ENCODE measurements around the gene ZCCHC3.

The ZCCHC3 gene

GRCh38 chr20:284172-284571 is 13.2 kb upstream of the ZCCHC3 start:
- no peak for DNase-seq (ENCODE audit: low read depth in 2 of 2)

GRCh38 chr20:286508-286907 is 10.9 kb upstream of the ZCCHC3 start:
- DNase-seq (ENCODE audit: low read depth in 2 of 2): no peak

DNA sequence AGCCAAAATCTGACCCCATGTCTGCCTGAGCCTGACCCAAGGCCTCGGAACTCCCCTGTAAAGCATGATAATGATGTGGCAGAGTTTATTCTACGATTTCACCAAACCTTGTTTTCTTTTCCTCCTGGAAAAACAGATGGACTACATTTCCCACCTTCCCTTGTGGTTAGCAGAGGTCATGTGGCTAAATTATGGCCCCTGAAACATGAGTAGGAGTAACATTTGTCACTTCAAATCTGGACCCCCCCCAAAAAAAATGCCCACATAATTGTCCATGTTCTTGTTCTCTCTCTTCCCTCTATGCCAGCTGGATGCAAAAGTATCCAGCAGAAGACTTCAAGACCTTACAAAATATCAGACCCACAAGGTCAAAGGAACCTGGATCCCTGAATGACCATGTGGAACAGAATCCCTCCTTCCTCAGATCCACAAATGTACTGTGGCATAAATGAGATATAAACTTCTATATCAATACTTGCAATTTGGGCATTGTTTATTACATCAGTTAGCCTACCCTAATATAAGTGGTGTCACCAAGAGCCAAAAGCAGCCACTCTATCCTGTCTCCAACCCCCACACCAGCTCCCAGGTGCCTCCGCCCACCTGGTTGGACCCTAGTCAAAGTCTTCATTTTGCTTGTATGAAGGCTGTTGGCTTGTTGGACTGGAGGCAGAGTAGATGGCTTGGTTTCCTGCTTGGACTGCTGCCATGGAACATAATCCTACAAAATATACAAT is 8.2 kb upstream of the ZCCHC3 start:
- no peak for DNase-seq (ENCODE audit: low read depth in 2 of 2)

GRCh38 chr20:289693-290083 is 7.7 kb upstream of the ZCCHC3 start:
- DNase-seq (ENCODE audit: low read depth in 2 of 2): no peak

- peak; percentile 81 to 84 for DNase-seq (ENCODE audit: low read depth in 2 of 2)
These were observed 7.1 kb upstream of the ZCCHC3 start, which contains the start of gene C20orf96 for GRCh38 chr20:290084-290831. Gene C20orf96 (minus strand): TSS chr20:290750. CDS start chr20:290610, 140 bp downstream.

DNA sequence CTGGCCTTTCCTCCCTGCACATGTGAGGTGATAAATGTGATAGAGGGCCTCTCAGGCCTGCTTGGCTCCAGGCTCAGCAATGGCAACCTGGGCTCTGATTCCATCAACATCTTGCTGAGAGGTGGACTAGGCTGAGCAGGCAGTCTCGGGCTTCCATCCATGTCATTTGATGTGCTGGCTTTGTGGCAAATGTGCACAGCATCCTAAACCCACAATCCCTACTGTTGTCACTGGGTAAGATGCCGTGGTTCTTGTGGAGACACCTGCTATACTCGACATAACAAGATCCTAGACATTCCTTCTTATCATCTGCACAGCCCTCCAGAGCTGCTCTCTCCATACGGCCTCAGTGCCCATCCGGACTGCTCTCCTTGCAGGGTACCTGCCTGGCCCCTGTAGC is 2.8 kb upstream of the ZCCHC3 start:
- no peak for DNase-seq (ENCODE audit: low read depth in 2 of 2)

- no peak for DNase-seq (ENCODE audit: low read depth in 2 of 2)
These were observed 1.6 kb upstream of the ZCCHC3 start for GRCh38 chr20:295804-296203.

GRCh38 chr20:297925-298775 is 780 bp downstream of the ZCCHC3 start:
- DNase-seq (ENCODE audit: low read depth in 2 of 2): peak; percentile 30 to 41

DNA sequence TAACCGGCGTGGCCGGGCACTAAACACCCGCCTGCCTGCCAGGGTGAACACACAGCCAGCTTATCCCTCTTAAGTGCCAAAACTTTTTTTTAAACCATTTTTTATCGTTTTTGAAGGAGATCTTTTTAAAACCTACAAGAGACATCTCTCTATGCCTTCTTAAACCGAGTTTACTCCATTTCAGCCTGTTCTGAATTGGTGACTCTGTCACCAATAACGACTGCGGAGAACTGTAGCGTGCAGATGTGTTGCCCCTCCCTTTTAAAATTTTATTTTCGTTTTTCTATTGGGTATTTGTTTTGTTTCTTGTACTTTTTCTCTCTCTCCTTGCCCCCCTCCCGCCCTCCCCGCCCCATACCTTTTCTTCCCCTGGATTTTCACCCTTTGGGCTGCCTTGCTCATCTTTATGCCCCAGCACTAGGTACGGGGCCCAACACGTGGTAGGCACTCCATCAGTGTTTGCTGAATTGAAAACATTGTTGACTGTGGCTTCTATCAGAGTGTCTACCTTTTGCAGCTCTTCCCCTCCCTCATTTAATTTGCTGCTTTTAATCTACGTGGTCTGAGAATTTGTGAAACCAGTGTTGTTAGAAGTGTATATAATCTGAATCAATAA is 1.5 kb downstream of the ZCCHC3 start:
- DNase-seq (ENCODE audit: low read depth in 2 of 2): no peak

DNA sequence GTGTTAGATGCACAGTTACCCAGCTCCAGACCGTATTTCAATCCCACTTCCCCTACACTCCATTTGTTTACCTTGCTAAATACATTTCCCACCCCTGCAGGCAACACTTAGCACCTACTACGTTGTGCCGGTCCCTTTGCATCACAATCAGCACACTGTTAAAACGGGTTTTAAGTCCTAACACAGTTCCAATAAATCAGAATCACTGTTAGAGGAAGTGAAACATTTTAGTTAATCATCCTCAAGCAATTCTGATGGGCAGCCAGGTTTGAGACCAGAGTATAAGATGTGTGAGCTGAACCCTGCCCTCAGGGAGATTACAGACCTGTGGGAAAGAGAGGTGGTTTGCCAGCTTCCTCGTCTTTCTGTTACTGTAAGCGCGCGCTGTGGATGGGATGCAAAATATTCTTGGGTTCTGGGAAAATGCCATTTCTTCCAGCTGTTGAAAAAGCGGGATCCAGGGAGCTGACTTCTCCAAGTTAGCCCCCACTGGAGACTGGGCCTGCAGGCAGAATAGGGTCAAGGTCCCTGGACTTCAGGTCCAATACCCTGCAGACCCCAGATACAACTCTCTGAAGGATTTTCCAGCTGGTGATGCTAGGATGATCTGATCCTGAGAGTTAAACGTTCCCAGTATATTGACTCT is 3.1 kb downstream of the ZCCHC3 start:
- DNase-seq (ENCODE audit: low read depth in 2 of 2): no peak

- DNase-seq (ENCODE audit: low read depth in 2 of 2): no peak
These were observed 4.8 kb downstream of the ZCCHC3 start for GRCh38 chr20:301886-302848.

- no peak for DNase-seq (ENCODE audit: low read depth in 2 of 2)
These were observed 8.4 kb downstream of the ZCCHC3 start for GRCh38 chr20:305745-306144.

DNA sequence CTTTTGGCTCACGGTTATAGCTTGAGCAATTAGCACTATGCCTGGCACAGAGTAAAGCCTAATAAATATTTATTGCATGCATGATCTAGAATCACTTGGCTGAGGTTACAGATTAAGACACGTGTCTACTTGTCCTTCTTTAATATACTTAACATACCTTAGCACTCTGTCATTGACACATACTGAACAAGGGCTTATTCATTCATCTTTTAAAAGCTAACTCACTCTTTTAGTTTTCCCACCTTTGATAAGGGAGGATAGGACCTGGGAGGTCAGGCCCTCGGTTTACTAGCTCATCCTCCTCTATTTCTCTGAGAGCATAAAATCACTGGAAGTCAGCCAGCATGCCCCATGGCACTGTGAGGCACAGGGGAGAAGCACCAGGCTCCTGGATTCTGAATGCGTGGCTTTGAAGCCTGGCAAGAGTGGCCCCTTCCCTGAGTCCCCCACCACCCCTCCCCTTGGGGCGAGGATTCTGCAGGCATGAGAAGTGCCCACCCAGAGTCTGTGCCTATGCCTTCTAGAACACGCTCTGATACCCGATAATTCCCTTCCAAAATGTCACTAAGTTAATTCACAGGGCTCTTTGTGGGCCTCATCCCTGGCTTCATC is 11.2 kb downstream of the ZCCHC3 start:
- no peak for DNase-seq (ENCODE audit: low read depth in 2 of 2)

GRCh38 chr20:309306-309840 is 12.0 kb downstream of the ZCCHC3 start:
- DNase-seq (ENCODE audit: low read depth in 2 of 2): no peak

- peak; percentile 76 to 86 for DNase-seq (ENCODE audit: low read depth in 2 of 2)
These were observed 12.7 kb downstream of the ZCCHC3 start for GRCh38 chr20:309841-310644.

GRCh38 chr20:310645-311044 is 13.3 kb downstream of the ZCCHC3 start:
- no peak for DNase-seq (ENCODE audit: low read depth in 2 of 2)

DNA sequence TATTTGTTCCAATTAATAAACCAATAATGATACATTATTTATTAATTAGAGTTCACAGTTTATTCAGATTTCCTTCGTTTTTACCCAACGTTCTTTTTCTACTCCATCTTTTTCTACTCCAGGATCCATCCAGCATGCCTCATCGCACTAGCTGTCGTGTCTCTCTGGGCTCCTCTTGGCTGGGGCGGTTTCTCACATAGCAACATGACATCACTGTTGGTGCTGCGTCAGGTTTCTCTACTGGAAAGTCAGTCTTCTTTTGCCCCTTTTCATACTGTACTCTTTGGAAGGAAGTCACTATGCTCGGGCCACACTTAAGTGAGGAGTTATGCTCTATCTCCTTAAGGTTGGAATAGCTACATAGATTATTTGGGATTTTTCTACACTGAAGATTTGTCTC is 14.2 kb downstream of the ZCCHC3 start:
- no peak for DNase-seq (ENCODE audit: low read depth in 2 of 2)

GRCh38 chr20:312067-312466 is 14.7 kb downstream of the ZCCHC3 start:
- DNase-seq (ENCODE audit: low read depth in 2 of 2): no peak

GRCh38 chr20:312866-313265 is 15.5 kb downstream of the ZCCHC3 start:
- DNase-seq (ENCODE audit: low read depth in 2 of 2): no peak
